Activated CD4-positive, alpha-beta memory T cell treated with anti-CD3 and anti-CD28 coated beads, Interleukin-2, amount 10 ng/mL, durations not matched to agents 7 days and 5 days (primary cell): Measurements from ENCODE around the gene TRIM33. TPM values are rescaled to one million over a fixed set of nuclear protein-coding genes. Genes with fewer than 3 reads are reported as not detected.
A peak's percentile ranks its signal among the peaks of the same experiment; 100 is the strongest.

ENCODE experiments used
- CTCF ChIA-PET: fragments of 350-600 bp; sonication (Branson Sonifier 250); formaldehyde crosslinking; loops from one replicate; lab custom pipeline; 2021; ENCODE audit warnings: antibody characterized with exemption, inconsistent platforms; lab: Charles Lee
- POLR2A ChIA-PET: fragments of 350-600 bp; sonication (Branson Sonifier 250); formaldehyde crosslinking; loops from one replicate; lab custom pipeline; 2021; ENCODE audit warnings: antibody characterized with exemption; lab: Charles Lee
- DNase-seq: peaks from one replicate; pipeline ENCODE4 v3.0.0-alpha.2; 2020
- H3K27ac Mint-ChIP-seq: one replicate; pipeline ENCODE4 v1.8.0; 2021; ENCODE audit warnings: mild to moderate bottlenecking, mixed read lengths
- H3K27me3 Mint-ChIP-seq: one replicate; pipeline ENCODE4 v1.8.0; 2021; ENCODE audit warnings: mixed read lengths
- H3K36me3 Mint-ChIP-seq: one replicate; pipeline ENCODE4 v1.8.0; 2021; ENCODE audit warnings: low read depth, mixed read lengths
- H3K4me1 Mint-ChIP-seq: one replicate; pipeline ENCODE4 v1.8.0; 2021; ENCODE audit warnings: mixed read lengths
- H3K4me3 Mint-ChIP-seq: one replicate; pipeline ENCODE4 v1.8.0; 2021; ENCODE audit warnings: mild to moderate bottlenecking, mixed read lengths
- H3K9me3 Mint-ChIP-seq: one replicate; pipeline ENCODE4 v1.8.0; 2021; ENCODE audit warnings: mixed read lengths
- total RNA-seq, 2 experiments: library from RNA; stranded (reverse); gene quantifications; one replicate each; pipeline ENCODE4 v1.2.3, GENCODE V29; 2021

The TRIM33 gene
- total RNA-seq, 2 experiments from 2014 or later, result 36.0 to 36.5 TPM

DNA sequence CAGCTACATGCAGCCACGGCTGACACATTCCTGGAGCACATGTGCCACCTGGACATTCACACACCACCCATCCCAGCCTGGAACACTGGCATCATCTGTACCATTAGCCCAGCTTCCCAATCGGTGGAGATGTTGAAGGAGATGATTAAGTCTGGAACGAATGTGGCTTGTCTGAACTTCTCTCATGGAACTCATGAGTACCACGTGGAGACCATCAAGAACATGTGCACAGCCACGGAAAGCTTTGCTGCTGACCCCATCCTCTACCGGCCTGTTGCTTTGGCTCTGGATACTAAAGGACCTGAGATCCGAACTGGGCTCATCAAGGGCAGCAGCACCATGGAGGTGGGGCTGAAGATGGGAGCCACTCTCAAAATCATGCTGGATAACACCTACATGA lies 25.0 kb upstream of the TRIM33 start:
- H3K36me3 Mint-ChIP-seq, result no peaks in the 10 kb centered on the region

DNA sequence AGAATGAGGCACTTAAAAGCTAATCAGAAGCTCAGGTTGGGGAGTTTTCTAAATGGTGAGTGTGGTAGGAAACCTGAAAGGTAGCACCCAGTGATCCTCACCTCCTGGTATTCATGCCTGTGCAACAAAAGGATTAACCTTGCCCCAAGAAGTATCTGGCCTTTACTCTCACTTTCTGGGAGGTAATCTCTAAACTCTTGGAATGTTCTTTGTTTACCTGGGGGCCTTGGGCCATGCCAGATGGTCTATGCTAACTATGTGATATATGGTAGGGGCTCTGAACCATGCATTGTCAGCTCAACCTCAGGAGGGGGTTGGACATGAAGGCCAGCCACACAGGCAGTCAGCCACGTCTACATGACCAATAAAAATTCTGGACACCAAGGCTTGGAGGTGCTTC lies 24.4 kb upstream of the TRIM33 start:
- CTCF ChIA-PET, result no interaction called here

More for the DNA sequence above, 25.0 kb upstream of the TRIM33 start:
- DNase-seq, result no peak
- H3K27me3 Mint-ChIP-seq, result no peaks in the 10 kb centered on the region
- H3K4me1 Mint-ChIP-seq, result no peaks in the 10 kb centered on the region
- ChIA-PET CTCF (no interaction called here), POLR2A (no interaction called here)
- H3K4me3 Mint-ChIP-seq, result no peak overlapping the region
- H3K9me3 Mint-ChIP-seq, result no peaks in the 10 kb centered on the region
- H3K27ac Mint-ChIP-seq, result no peak overlapping the region

DNA sequence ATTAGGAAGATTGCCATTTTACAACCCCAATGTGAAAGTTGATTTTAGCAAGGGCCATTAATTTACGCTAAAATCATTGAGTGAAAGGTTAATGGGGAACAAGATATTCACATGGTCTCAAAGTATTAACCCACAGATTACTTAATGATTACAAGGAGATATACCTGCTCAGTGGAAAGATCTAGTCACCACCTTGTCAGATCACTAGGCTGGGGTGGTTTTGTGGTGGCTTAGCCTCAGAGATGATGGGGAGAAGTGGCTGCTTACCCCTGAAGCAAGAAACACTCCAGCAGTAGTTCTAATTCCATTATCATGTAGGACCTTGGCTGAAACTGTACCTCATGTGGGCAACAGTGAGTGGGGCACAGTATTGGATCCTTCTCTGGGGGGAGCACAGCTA lies 20.1 kb upstream of the TRIM33 start:
- H3K27me3 Mint-ChIP-seq, result no peaks in the 10 kb centered on the region
- DNase-seq, result no peak
- H3K4me1 Mint-ChIP-seq, result no peaks in the 10 kb centered on the region
- no peak overlapping the region for H3K27ac Mint-ChIP-seq
- POLR2A ChIA-PET, result no interaction called here
- H3K9me3 Mint-ChIP-seq, result no peaks in the 10 kb centered on the region
- CTCF ChIA-PET, result no interaction called here
- no peaks in the 10 kb centered on the region for H3K36me3 Mint-ChIP-seq
- H3K4me3 Mint-ChIP-seq, result no peak overlapping the region

More for the DNA sequence above, 24.4 kb upstream of the TRIM33 start:
- H3K4me3 Mint-ChIP-seq, result no peak overlapping the region
- no peak for DNase-seq
- H3K27ac Mint-ChIP-seq, result no peak overlapping the region
- H3K4me1 Mint-ChIP-seq, result no peaks in the 10 kb centered on the region
- no peaks in the 10 kb centered on the region for H3K27me3 Mint-ChIP-seq
- no peaks in the 10 kb centered on the region for H3K36me3 Mint-ChIP-seq
- H3K9me3 Mint-ChIP-seq, result no peaks in the 10 kb centered on the region
- POLR2A ChIA-PET, result no interaction called here

DNA sequence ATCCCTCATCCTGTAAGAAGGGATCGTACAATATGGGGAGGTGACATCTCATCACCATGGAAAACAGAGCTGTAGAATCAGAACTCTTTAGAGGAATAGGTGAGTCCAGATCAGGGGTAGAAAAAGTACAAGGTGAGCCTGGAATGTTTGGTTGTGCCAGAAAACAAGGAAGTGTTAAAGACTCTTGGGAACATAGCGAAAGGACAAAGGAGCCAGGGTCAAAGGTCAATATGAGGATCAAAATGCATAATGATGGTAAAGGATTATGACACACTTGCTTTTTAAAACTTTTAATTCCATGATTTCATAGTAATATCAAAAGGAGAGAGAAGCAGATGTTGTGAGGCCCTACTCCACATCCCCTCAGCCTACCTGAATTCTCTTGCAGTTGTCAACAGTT lies 19.2 kb upstream of the TRIM33 start:
- Mint-ChIP-seq H3K27ac (no peak overlapping the region), H3K4me3 (no peak overlapping the region)

DNA sequence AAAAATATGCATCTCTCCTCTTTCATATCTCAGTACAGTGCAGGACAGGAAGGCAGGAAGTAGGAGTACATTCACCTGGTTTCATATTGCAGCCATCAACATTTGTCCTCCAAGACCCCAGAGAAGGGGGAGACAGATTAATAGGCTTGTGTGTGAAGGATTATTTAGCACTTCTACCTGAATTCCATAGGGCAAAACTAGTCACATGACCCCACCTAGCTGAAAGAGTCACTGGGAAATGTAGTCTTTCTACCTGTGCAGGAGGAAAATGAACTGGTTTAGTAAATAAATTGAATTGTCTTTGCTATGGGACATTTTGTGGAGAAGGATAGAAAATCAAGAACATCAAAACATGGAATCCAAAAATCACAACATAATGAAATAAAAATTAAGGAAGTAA lies 13.9 kb upstream of the TRIM33 start:
- Mint-ChIP-seq H3K4me1 (no peaks in the 10 kb centered on the region), H3K9me3 (no peaks in the 10 kb centered on the region), H3K36me3 (no peaks in the 10 kb centered on the region), H3K27me3 (peaks cover 7% of the 10 kb centered on the region), H3K4me3 (no peak overlapping the region), H3K27ac (no peak overlapping the region)
- POLR2A ChIA-PET, result interaction anchor here (1.5 kb wide), 1 partner anchor 13 kb away, joined by 3 read pairs; the partner anchor contains the start of gene TRIM33
- CTCF ChIA-PET, result interaction anchor here (1.0 kb wide), 1 partner anchor 15 kb away, joined by 3 read pairs; the partner anchor contains the start of gene TRIM33
- no peak for DNase-seq

More for the DNA sequence above, 19.2 kb upstream of the TRIM33 start:
- H3K27me3 Mint-ChIP-seq, result no peaks in the 10 kb centered on the region
- H3K9me3 Mint-ChIP-seq, result no peaks in the 10 kb centered on the region
- DNase-seq, result no peak
- no peaks in the 10 kb centered on the region for H3K4me1 Mint-ChIP-seq
- ChIA-PET POLR2A (no interaction called here), CTCF (no interaction called here)
- H3K36me3 Mint-ChIP-seq, result no peaks in the 10 kb centered on the region

DNA sequence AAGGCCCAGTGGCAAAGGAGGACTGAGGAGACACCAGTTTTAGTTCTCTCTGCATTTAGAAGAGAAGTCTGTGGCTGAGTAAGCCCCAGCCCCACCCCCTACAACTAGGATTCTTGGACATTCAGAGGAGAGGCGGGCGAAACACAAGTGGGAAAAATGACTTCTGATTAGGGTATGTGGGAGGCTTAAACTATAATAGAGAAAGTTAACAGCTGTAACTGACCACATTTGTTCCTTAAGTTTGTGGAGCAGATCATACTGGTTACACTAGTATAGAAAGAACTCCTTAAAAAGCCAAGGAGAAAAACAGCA lies 11.2 kb upstream of the TRIM33 start:
- ChIA-PET POLR2A (no interaction called here), CTCF (no interaction called here)
- Mint-ChIP-seq H3K4me1 (no peaks in the 10 kb centered on the region), H3K4me3 (no peak overlapping the region), H3K27me3 (peaks cover 16% of the 10 kb centered on the region), H3K9me3 (no peaks in the 10 kb centered on the region), H3K27ac (no peak overlapping the region), H3K36me3 (no peaks in the 10 kb centered on the region)
- DNase-seq, result no peak

DNA sequence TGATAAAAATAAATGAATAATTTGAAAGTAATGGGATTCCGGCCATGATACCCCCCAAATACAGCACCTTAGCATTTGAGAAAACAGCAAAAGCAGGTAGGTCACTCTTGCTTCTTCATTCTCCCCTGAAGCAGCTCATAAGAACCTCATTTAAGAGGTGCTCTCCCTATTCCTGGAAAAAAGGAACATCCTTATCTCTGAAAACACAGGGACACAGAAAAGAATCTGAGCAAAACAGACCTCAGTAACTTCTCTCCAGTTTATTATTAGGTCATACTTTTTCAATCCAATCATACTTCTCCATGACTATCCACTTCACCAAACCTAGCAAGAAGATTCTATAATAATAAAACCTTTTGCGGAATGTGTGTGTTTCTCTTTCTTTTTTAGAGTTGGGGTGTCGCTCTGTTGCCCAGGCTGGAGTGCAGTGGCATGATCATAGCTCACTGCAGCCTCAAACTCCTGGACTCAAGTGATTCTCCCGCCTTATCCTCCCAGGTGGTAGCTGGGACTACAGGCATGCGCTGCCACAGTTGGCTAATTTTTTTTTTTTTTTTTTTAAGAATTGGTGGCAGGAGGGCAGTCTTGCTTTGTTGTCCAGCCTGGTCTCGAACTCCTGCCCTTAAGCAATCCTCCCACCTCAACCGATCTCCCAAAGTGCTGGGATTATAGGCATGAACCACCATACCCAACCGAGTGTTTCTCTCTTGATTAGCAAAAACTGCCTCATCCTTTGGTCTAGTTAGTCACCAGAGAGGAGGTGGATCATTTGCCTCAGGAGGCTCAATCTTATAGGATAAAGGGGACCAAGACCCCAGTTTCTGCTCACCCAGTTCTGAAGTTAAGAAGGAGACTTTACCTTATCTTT lies 10.6 kb upstream of the TRIM33 start:
- Mint-ChIP-seq H3K4me1 (no peaks in the 10 kb centered on the region), H3K9me3 (no peaks in the 10 kb centered on the region), H3K27me3 (peaks cover 16% of the 10 kb centered on the region), H3K27ac (no peak overlapping the region), H3K4me3 (no peak overlapping the region), H3K36me3 (no peaks in the 10 kb centered on the region)
- ChIA-PET POLR2A (interaction anchor here (0.9 kb wide), 1 partner anchor 11 kb away, joined by 3 read pairs; the partner anchor contains the start of gene TRIM33), CTCF (no interaction called here)
- no peak for DNase-seq

DNA sequence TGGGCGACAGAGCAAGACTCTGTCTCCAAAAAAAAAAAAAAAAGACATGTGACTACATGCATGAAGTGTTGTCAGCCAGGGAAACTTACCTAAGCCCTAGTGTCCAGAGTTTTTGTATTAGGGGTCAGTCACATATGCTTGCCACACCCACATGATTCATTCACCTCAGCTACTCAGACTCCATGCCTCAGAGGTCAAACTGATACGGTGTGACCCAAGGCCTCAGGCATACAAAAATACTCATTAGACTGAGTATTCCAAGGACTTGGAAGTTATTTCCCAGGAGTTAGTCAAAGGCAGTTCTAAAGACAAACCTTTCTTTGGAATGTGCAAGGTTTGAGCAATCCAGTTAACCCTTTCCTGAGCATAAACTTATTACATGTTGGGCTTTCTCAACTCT lies 6.3 kb upstream of the TRIM33 start:
- no peak for DNase-seq
- Mint-ChIP-seq H3K4me1 (peaks cover 9% of the 10 kb centered on the region), H3K36me3 (no peaks in the 10 kb centered on the region), H3K27ac (no peak overlapping the region), H3K9me3 (no peaks in the 10 kb centered on the region), H3K4me3 (no peak overlapping the region), H3K27me3 (peaks cover 16% of the 10 kb centered on the region)
- ChIA-PET POLR2A (no interaction called here), CTCF (no interaction called here)

DNA sequence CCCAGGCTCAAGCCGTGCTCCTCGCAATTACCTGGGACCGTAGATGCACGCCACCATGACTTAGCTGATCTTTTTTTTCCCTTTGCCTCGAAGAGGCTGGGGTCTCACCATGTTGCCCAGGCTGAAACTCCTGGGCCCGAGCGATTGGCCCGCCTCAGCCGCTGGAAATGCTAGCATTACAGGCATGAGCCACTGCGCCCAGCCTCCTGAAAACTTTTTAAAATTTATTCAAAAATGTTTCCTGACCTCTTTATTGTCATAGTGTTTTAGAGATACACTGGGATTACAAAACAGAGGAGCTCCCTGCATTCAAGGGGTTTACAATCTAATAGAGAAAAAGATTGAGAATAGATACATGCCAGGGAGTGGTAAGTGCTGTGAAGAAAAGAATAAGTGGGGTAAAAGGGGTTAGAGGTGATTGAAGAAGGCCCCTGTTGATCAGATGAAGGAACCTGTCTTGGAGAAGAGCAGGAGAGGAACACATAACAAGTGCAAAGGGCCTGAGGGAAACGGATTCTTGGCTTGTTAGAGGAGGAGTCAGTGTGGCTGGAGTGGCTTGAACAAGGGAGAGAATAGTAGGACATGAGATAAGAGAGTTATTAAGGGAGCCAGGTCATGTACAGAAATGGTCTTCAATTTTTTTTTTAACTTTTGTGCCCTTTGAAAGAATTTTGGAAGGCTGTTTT lies 1.7 kb upstream of the TRIM33 start:
- Mint-ChIP-seq H3K9me3 (no peaks in the 10 kb centered on the region), H3K36me3 (peaks cover 18% of the 10 kb centered on the region), H3K27ac (peak overlapping the region; percentile 98), H3K27me3 (no peaks in the 10 kb centered on the region), H3K4me1 (peaks cover 34% of the 10 kb centered on the region), H3K4me3 (peak overlapping the region; percentile 93)
- DNase-seq, result no peak
- ChIA-PET POLR2A (interaction anchor here (1.0 to 3.4 kb wide), 14 partner anchors 9 to 582 kb away, joined by 3 to 31 read pairs (median 7); partner anchors contain the start of genes BCAS2, CSDE1 and NRAS), CTCF (interaction anchor here (1.1 to 1.2 kb wide), 2 partner anchors 68 to 166 kb away, joined by 3 to 4 read pairs; no protein-coding TSS in a partner anchor)

DNA sequence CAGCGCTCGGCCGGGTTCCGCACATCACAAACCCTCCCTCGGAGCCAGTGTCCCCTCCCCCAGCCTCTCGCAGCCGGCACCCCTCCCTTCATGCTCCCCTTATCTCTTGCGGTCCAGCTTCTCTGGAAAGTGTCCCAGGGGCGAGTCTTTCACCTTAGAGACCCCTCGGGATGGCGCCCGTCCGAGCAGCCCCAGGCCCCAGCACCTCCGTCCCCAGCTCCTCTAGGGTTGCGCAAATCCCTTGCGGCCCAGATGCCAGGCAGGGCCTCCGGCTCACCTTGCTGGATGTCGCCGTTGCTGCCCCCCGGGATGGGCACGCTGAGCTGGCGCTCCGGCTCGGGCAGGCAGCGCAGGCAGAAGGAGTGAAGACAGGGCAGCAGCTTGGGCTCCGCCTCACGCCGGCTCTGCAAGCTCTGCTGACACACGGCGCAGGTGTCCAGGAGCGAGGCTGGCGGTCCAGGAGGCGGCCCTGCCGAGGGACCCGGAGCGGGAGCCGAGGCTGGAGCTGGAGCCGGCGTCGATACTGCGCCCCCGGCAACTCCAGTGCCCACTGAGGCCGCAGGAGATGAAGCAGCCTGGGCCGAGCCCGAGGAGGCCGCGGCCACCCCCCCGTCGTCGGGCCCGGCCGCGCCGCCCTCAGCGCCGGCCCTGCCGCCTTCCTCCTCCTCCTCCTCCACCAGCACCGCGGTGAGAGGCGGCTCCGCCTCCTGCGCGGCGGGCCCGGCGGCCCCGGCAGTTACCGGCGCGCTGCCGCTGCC lies 550 bp downstream of the TRIM33 start:
- Mint-ChIP-seq H3K27ac (peak overlapping the region; percentile 98), H3K4me1 (peaks cover 51% of the 10 kb centered on the region), H3K4me3 (peak overlapping the region; percentile 93), H3K27me3 (no peaks in the 10 kb centered on the region), H3K36me3 (peaks cover 35% of the 10 kb centered on the region), H3K9me3 (no peaks in the 10 kb centered on the region)
- ChIA-PET POLR2A (interaction anchor here (0.6 to 3.4 kb wide), 24 partner anchors 10 to 1866 kb away, joined by 3 to 31 read pairs (median 4); partner anchors contain the start of genes BCAS2, CSDE1, NRAS and PHTF1), CTCF (interaction anchor here (0.8 to 1.9 kb wide), 4 partner anchors 14 to 533 kb away, joined by 3 to 4 read pairs (median 4); no protein-coding TSS in a partner anchor)
- peak; percentile 52 for DNase-seq

DNA sequence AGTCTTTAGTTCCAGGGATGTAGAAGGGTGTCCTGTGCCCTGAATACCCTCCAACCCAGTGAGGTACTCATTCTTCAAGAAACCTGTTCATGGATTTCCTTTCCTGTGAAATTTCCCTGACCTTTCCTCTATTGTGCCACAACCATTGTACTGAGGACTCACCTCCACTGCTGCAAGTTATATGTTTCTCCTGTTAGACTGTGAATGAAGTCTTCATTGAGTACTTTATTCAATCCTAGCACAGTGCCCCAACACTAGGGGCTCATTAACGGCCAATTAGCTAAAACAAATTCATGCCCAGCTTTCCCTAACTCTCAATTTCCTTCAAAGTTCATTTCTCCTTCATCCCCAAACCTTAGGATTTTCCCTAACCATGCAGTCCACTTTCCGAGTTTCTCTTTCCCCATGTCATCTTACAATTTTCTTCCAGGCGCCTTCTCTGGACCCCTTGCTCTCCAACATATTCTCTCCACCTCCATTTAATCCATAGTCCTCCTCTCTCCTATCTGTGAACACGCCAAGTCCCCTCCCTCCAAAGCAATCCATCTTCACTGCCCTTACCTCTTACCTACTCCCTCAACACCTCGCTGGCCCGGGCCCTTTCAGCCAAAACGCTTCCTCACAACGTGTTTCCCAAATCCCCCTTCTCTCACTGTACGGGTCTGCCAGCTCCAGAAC lies 1.3 kb downstream of the TRIM33 start:
- H3K36me3 Mint-ChIP-seq, result peaks cover 42% of the 10 kb centered on the region
- no peak for DNase-seq
- no peaks in the 10 kb centered on the region for H3K9me3 Mint-ChIP-seq
- CTCF ChIA-PET, result interaction anchor here (0.8 to 1.9 kb wide), 4 partner anchors 15 to 54 kb away, joined by 3 to 4 read pairs (median 4); no protein-coding TSS in a partner anchor
- H3K4me1 Mint-ChIP-seq, result peaks cover 58% of the 10 kb centered on the region
- POLR2A ChIA-PET, result interaction anchor here (0.6 to 3.4 kb wide), 13 partner anchors 36 to 750 kb away, joined by 3 to 31 read pairs (median 4); partner anchors contain the start of genes BCAS2, CSDE1 and PHTF1
- H3K27ac Mint-ChIP-seq, result peak overlapping the region; percentile 49
- H3K27me3 Mint-ChIP-seq, result no peaks in the 10 kb centered on the region
- H3K4me3 Mint-ChIP-seq, result peak overlapping the region; percentile 78

DNA sequence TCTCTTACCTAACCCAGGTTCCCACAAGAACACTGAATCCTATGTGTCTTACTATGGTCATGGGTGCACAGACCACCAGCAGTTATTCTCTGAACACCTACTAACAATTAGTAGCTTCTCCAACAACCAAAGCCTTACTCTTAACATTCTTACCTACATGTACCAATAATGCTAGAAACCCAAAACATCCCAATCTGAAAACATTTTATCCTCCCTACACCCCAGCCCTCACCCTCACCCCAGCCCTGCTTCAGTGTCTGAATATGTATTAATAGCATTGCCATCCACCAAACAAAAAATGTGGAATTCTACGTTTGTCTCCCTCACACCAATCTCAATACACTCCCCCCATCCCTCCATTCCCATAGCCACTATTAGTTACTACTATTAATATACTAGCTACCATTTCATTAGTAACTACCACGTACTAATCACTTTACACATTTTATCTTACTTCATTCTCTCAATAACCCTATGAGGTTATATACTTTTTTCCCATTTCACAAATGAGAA lies 2.6 kb downstream of the TRIM33 start:
- CTCF ChIA-PET, result interaction anchor here (1.5 kb wide), 1 partner anchor 41 kb away, joined by 4 read pairs; no protein-coding TSS in a partner anchor
- Mint-ChIP-seq H3K9me3 (no peaks in the 10 kb centered on the region), H3K4me3 (peak overlapping the region; percentile 78), H3K36me3 (peaks cover 46% of the 10 kb centered on the region), H3K27ac (no peak overlapping the region), H3K27me3 (no peaks in the 10 kb centered on the region), H3K4me1 (peaks cover 70% of the 10 kb centered on the region)
- POLR2A ChIA-PET, result interaction anchor here (1.1 kb wide), 1 partner anchor 247 kb away, joined by 3 read pairs; no protein-coding TSS in a partner anchor
- no peak for DNase-seq
